Endothelial cell of coronary artery (primary cell): Measurements from ENCODE around the gene SGK1. TPM values are rescaled to one million over a fixed set of nuclear protein-coding genes. Genes with fewer than 3 reads are reported as not detected.

Source experiments
- total RNA-seq: library from RNA; depleted of rRNA; stranded (reverse); fragments of >200 nt; gene quantifications from 2 replicates; pipeline ENCODE4 v1.2.3, GENCODE V29; 2014

SGK1 gene
- 168 and 311 TPM in 2 replicates for total RNA-seq

DNA sequence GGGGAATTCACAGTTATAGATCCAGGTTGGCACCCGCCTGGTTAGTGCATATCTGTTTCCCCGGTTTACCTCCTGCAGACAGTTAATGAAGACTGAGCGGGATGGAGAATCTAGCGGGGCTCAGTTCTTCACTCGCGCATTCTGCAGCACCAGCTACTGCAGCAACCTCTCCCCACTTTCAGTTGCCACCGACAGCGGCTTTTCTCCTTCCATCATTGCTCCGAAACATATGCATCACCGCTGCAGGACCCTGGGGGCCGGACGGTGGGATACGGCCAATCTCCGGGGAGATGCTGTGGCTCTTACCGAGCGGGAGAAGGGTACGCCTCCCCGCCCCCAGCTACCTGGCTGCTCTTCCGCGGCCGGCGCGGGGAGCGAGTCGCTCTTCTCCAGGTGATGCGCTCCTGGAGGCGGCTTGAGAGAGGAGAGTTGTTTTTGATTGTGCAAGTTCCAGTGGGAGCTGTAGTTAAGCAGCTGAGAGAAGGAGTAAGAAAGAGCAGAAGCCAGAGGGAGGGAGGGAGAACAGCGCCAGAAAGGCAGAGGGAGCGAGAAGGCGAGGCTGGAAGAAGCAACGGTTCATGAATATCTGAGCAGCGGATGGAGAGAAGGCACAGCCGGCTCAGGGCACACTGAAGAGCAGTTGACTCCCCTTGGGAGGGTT, at the start of gene SGK1:
Gene SGK1 (minus strand): TSS at position 642 of the 661 bp plus-strand sequence. CDS start 652 bp downstream, outside the sequence.

